Limb (tissue), 2 donors: Measurements from ENCODE around the gene TECPR1.

Experiments
- DNase-seq, 2 donors: peaks; one replicate each; pipeline ENCODE4 v3.0.0-alpha.2; 2016; ENCODE audit errors: extremely low spot score in 2 of 2

Gene TECPR1

DNA sequence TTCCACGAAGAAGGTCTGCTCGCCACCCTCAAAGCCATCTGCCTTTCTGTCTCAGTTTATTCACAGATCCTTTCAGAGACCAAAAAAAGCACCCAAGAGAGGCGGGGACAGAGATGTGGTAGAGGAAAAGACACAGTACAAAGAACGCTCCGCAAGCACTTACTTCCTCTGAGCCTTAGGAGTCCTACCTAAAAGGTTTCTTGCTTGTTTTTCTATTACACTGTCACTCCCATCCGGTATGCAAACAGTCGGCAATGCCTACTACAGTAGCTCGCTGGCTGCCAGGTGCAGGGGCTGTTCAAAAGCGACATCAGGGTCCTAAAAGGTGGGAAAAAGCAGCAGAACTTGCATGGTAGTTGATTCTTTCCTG, 816 bp downstream of the TECPR1 start:
- DNase-seq: no peak

DNA sequence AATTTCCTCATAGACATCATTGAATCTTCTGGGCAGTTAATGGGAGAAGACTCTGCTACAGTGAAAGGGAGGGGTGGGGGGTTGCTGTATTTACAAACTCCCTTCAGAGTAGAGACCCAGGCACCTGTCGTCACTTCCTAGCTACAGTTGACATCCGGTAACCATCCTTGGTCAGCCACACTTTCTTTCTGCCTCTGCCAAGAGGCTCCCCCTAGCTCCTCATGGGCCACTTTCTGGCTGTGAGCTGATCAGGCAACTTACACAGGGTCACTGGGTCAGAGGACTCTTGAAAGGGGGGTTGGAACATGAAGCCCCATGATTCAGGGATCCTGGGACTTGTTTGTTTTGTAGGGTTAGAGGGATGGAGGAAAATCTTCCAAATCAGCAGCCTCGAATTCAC, 1.2 kb downstream of the TECPR1 start:
- DNase-seq: no peak

DNA sequence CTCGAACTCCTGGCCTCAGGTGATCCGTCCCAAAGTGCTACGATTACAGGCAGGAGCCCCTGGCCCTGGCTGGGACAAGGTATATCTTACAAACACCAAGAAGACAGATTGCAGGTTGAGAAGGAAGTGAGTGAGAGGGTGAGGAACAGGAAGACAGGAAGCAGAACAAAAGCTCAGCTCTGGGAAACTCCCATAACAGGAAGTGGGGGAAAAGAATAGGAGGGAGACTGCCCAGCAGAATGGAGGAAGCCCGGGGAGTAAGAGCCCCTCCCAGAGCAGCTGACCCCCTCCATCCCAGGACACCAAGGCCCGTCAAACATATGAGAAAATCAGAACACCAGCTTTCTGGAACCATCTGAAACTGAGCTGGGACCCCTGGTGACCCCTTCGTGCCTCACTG, 2.9 kb downstream of the TECPR1 start:
- DNase-seq: no peak

DNA sequence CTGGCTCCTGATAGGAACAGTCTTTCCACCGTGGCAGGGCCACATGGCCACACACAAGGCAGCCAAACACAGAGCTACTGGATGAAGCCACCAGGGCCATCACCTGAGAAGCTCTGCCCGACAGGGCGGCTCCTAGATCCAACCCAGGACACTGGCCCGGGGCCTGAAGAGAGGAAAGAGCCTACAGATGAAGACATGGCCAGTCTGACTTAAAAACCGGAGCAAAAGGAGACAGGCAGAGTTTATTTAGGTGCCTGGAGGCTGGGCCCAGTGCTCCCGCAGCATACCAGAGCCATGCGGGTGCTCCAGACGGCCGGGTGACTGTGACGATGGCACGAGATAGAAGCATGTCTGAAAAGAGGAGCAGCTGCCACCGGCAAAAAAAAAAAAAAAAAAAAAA, 3.9 kb downstream of the TECPR1 start:
- DNase-seq: no peak

DNA sequence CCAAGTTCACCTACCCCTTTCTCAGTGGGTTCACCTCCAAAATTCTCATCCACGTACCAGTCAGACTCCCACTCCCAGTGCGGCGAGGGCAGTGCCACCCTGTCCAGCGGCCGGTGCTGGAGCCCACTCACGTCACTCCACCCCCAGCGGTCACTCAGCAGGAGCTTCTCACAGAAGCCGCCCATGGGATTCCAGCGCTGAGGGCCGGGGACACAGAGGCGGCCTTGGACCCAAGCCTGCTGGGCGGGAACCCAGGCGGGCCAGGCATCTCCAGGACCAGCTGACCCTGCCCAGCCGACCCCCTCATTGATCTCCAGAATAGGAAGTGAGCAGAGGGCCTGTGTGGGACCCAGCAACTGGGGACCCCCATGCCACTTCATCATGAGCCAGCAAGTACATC, 7.2 kb downstream of the TECPR1 start:
- DNase-seq: no peak

DNA sequence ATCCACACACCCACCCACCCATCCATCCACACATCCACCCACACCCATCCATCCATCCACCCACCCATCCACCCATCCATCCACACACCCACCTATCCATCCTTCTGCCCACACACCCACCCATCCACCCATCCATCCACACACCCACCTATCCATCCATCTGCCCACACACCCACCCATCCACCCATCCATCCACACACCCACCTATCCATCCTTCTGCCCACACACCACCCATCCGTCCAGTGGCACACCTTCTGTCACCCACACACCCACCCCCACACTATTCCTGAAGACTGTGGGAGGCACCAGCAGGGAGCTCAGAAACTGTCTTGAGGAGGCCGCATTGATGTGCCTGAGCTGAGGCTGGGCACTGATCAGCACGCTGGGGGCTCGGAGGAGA, 9.1 kb downstream of the TECPR1 start:
- DNase-seq: no peak

DNA sequence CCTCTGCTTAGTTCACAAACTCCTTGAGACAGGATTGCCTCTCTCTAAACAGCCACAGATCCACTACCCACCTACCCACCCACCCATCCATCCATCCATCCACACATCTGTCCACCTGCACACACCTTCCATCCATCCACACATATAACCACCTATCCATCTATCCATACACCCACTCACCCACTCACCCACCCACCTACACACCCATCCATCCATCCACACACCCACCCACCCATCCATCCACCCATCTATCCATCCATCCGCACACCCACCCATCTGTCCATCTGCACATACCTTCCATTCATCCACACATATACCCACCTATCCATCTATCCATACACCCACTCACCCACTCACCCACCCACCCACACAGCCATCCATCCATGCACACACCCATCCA, 9.7 kb downstream of the TECPR1 start:
- no peak for DNase-seq

DNA sequence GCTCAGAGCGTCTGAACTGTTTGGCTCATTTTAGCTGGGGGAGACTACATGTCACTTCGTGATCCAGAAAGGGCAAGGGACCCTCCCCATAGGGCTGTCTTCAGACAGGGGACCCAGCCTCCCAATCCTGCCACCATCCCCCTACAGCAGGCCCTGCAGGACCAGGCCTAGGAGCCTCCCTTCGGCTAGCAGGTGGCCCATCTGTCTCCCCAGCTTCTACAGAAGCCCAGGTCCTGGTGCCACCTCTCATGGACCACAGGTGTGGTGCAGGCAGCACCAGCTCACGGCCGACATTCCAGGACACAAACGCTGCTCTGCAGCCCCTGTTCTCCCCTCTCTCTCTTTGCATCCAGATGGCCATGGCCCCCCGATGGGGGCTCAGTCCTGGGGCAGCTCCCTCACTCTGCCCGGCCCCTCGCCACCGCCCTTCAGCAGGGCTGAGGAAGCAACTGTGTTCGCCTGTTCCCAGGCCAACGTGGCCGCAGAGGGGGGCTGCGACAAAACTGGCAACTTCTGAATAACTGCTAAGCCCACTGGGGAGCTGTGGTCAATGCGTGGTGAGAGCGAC, 10.3 kb downstream of the TECPR1 start:
- DNase-seq: no peak

DNA sequence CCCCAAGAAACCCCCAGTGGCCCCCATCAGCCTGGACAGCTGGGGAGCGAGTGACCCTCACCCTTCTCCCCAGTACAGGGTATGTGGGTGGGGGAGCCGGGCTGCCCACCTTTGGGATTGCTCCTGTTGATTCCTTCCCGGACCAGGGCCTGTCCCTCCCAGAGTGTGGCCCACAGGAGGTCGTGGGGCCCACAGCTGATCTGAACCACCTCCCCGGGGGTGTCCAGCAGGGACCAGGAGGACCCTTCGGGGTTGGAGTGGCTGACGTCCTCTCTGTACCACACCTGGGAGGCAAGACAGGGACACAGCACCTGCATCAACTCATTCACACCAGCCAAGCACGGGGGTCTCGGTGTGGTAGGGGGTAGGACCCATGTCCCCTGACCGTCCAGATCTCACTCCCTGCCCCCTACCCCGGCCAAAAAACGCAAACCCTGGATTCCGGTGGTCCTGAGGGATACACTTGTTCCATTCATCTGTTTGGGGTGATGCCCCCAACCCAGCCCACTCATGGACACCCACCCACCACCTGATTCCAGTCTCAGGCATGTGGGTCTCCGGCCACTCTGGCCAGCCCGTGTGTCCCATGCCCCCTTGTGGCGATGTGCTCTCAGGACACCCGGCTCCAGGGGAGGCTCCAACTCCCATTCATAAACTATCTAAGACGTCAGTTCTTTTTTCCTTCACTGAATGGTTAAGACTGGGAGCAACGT, 10.9 kb downstream of the TECPR1 start:
- DNase-seq: peak in 1 of 2 donors; percentile 44

DNA sequence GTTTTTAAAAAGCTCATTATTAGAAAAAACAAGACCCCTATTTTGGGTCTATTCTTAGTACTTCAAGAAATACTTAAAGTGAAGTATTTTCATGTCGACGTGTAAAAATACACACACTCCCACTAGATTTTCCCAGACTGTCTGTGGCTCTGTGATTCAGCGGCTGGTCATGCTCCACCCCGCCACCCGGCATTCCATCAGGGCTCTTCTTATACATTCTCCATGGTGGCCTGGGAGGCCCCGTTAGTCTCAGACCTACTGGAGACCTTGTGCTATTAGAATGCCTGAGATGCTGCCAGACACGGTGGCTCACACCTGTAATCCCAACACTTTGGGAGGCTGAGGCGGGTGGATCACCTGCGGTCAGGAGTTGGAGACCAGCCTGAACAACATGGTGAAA, 13.1 kb downstream of the TECPR1 start:
- no peak for DNase-seq

DNA sequence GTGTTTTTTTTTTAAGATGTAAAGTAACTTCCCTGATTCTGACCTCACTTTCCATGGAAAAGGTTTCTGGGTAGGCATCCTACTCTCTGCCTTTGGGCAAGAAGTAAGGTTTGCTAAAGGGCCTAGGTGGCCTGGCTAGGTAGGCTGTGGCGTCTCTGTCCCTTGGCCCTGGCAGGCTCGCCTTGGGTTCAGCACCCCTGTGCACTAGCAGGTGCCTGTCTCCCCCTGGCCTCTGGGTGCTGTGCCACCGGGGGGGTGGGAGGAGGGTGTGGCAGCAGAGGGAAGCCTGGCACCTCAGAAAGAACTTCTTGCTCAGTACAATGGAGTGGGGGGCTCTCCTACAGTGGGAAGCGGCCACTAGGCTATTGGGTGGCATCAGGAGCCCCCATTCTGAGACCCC, 14.0 kb downstream of the TECPR1 start:
- no peak for DNase-seq

DNA sequence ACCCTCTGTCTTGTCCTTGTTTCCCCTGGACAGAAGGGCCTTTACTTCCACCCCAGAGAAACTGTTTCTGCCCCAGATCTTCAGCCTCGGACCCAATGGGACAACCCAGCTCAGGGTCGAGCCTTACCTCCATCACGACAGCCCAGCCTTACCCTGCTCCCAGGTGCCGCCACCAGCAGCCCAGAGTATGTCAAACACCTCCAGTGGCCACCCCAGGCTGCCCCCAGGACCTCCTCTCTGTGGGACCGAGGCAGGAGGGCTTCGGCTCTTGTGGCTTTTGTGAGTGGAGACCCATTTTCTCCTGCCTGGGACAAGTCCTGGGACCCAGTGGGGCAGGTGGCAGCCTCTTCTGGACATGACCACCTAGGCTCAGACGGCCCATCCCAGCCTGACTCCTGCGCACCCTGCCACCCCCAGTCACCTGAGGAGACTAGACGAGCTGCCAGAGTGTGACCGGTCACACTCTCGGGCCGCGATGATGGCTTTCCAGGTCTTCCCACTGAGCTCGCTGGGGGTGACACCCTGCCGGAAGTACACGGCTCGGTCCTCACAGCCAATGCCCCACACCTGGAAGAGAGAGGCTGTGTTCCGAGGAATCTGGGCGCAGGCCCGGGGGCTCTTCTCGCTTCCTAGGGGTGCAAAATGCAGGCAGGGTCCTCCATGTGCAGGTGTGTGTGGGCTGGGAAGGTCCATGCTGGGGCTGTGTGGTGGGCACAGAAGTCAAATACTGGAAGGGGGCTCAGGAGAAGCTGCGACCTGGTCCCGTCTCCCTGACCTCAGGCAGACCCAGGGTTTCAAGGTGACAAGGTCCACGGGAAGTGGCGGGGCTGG, 15.5 kb downstream of the TECPR1 start:
- no peak for DNase-seq

DNA sequence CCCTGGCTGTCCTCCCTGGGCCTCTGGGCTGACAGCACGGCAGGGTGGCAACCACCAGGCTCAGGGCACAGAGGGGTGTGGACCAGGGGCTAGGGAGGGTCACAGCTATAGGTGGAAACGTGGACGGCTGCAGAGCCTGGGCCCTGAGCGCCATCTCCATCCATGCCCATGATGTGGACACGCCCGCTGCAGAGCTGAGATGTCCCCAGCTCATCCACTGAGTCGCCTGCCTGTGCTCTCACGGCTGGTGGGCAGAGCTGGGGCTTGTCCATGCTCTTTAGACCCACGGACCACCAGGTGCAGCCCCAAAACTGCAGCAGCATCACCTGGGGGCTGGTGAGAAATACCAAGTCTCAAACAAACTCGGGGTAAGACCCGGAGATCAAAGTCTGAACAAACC, 16.1 kb downstream of the TECPR1 start:
- DNase-seq: no peak

DNA sequence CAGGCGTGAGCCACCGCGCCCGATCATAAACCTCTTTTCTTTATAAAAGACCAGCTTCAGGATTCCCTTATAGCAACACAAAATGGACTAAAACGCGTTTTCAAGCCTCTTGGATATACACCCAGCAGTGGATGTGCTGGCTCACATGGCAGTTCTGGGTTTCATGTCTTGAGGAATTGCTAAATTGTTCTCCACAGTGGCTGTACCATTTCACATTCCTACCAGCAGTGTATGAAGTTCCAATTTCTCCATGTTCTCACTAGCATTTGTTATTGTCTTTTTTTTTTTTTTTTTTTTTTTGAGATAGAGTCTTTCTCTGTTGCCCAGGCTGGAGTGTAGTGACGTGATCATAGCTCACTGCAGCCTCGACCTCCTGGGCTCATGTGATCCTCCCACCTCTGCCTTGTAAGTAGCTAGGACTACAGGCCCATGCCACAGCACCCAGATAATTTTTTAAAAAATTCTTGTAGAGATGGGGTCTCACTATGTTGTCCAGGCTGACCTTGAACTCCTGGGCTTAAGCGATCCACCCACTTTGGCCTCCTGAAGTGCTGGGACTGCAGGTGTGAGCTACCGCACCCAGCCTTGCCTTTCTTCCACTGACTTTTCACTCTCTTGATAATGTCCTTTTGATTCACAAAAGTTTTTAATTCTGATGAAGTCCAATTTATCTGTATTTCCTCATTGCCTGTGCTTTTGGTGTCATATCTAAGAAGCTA, 17.4 kb downstream of the TECPR1 start:
- no peak for DNase-seq

DNA sequence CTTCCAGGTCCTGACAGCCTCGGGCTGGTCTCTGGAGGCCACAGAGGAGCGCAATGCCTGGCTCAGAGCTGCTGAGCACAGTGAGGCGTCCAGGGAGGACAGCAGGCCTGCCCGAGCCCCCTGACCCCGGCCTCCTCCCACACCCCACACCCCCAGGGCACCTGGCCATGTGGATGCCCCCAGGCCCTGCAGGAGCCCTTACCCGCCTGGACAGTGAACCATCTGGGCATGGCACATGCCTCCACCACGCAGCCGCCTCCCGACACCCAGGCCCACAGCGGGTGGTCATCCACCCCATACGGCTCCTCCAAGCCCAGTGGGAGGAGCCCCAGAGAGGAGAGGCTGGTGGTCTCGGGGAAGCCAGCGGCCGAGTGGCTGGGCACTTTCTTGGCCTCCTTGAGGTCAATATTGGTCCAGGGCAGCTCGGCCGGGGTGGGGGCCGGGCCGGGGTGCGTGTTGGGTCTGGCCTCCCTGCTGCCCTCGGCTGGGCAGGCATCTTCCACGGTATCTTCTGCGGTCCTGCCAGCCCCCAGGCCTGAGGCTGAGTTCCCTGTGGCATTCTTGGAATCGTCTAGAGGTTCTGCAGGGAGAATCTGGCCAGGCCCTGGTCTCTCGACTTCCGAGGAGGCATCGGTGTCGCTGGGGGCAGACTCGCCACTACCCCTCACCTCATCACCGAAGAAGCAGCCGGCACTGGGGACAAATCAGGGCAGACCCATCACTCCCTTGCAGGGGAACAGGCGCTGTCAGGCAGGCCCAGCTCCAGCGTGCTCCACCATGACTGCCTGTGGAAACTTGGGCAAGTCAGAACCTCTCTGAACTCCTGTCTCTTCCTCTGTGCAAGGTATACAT, 18.6 kb downstream of the TECPR1 start:
- DNase-seq: no peak

DNA sequence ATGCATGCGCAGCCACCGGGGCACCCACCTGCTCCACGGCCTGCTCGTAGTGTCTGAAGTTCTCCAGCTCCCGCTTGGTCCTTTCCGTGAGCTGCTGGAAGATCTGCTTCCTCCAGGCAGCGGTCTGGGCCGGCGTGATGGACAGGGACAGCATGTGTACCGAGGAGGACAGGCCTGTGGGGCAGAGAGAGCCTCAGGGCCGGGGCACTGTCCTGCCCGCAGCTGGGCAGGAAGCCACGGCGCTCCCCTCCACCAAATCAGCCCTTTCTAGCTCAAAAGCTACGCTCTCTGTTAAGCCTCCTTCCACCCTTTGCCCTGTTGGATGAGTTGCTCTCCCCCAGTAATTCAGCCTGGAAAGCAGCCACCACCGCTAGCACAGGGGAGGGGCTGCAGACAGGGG, 19.2 kb downstream of the TECPR1 start:
- DNase-seq: no peak

DNA sequence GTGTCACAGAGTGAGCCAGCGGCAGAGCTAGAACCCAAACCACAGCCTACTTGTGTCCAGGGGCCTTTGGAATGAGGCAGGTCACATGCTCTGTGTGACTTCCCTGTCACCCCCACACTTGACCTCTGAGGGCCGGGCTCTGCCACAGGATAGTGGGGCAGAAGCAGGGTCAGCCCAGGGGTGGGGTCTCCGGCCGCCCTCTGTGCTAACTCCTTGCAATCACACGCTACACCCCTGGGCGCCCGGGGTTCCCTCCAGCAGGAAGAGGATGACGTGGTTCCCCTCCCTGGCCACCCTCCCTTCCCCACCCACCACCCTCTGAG, 19.8 kb downstream of the TECPR1 start:
- DNase-seq: no peak

DNA sequence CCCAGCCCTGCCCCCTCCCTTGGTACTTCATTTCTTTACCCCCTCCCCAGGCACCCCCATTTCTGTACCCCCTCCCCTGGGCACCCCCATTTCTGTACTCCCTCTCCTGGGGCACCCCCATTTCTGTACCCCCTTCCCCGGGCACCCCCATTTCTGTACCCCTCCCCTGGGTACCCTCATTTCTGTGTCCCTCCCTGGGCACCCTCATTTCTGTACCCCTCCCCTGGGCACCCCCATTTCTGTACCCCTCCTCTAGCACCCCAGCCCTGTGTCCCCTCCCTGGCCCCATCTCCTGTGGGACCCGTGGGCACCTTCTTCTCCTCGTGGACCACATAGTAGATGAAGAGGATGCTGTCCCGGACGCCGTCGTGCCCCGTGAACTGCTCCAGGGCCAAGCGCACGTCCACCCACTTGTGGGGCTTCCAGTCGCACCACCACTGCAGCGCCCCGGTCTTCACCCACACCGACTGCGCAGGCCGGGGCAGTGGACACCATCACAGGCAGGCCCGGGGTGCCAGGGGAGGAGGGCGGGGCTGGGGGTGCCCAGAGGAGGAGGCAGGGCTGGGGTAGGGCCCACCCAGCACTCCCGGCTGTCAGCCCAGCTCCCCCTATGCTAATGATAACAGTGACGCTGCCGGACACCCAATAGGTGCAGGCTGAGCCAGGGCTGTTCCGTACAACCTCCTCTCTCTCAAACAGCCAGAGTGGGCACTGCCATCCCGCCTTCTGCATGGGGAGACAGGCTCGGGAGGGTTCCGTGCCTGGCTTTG, 20.4 kb downstream of the TECPR1 start:
- DNase-seq: no peak

DNA sequence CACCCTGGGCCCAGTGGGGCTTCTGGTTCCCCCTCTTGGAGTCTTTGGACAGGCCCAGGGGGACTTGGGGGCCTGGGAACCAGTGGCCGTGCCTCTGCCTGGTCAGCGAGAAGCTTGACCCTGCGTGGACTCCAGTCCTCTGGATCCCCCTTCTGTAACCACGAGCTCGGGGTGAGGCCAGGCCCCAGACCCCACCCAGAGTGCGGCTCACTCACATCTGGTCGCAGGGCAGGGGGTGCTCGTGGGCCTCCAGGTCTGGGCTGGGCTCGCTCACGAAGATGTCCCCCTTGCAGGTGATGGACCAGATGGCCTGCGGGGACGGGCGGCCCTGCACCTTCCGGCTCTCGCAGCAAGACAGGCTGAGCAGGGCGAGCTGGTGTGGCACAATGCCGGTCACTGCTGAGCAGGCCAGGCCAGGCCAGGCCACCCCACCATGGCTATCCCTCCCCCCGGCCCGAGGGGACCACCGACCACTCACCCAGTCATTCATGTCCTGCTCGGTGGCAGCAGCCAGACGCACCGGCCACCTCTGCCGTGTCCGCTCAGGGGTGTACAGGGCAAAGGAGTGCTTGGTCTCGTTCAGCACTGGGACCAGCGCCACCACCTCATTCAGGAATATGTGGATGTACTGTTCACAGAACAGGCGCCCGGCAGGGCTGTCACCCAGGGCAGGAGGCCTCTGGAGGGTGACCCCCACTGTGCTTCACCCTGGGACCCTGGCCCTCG, 21.1 kb downstream of the TECPR1 start:
- DNase-seq: no peak
